CD14-positive monocyte (primary cell): ENCODE measurements around the gene NT5C3B. TPM values are rescaled to one million over a fixed set of nuclear protein-coding genes. Genes with fewer than 3 reads are reported as not detected.
"Not testable (repeated sequence)": the region's sequence is repeated elsewhere in the genome, so short reads cannot be mapped to it uniquely, and the experiment has no call there.

Experiments
- DNase-seq, 3 donors: peaks; one replicate each; pipeline ENCODE4 v3.0.0-alpha.2; 2011 to 2022
- H2AFZ ChIP-seq: 2 replicates; pipeline ENCODE4 v1.6.0; 2012; ENCODE audit warnings: mild to moderate bottlenecking, low read depth, low read length, inconsistent platforms; ENCODE audit not compliant: insufficient read depth, poor library complexity, severe bottlenecking
- H3K27ac ChIP-seq, 2 donors: 1 replicate in 1 of 2; 2 replicates in 1 of 2; pipeline ENCODE4 v1.5.1; 2012 to 2013; ENCODE audit warnings: low read length in 2 of 2, control low read depth in 1 of 2, inconsistent platforms in 1 of 2, low read depth in 1 of 2, mild to moderate bottlenecking in 1 of 2
- H3K27me3 ChIP-seq, 2 donors: one replicate each; pipeline versions ENCODE4 v1.6.0 to v1.6.1; 2011 to 2013; ENCODE audit warnings: low read length in 2 of 2; ENCODE audit not compliant: control insufficient read depth in 2 of 2, insufficient read depth in 2 of 2
- H3K36me3 ChIP-seq, 2 donors: replicated peaks in 1 of 2; 1 replicate in 1 of 2; 2 replicates in 1 of 2; pipeline versions ENCODE4 v1.5.1 to v1.6.1; 2012 to 2013; ENCODE audit warnings: low read length in 2 of 2, control low read depth in 1 of 2, inconsistent platforms in 1 of 2, mild to moderate bottlenecking in 1 of 2; ENCODE audit not compliant: insufficient read depth in 2 of 2, control insufficient read depth in 1 of 2
- H3K4me1 ChIP-seq, 2 donors: 1 replicate in 1 of 2; 2 replicates in 1 of 2; pipeline versions ENCODE4 v1.5.1 to v1.6.1; 2012 to 2013; ENCODE audit warnings: low read length in 2 of 2, control low read depth in 1 of 2, inconsistent platforms in 1 of 2, mild to moderate bottlenecking in 1 of 2, moderate library complexity in 1 of 2; ENCODE audit not compliant: insufficient read depth in 2 of 2, control insufficient read depth in 1 of 2
- H3K4me2 ChIP-seq: replicated peaks from 2 replicates; pipeline ENCODE3; 2012; ENCODE audit warnings: low read length, moderate library complexity, mild to moderate bottlenecking; ENCODE audit not compliant: poor library complexity, severe bottlenecking; ENCODE audit errors: extremely low read depth
- H3K4me3 ChIP-seq, 3 experiments: fragments of 200-600 bp in 1 of 3; sonication (generic) in 1 of 3; replicated peaks in 1 of 3; 1 replicate in 2 of 3; 2 replicates in 1 of 3; pipeline ENCODE4 v1.5.1; 2011 to 2013; ENCODE audit warnings: low read length in 3 of 3, mild to moderate bottlenecking in 3 of 3, control low read depth in 2 of 3, low read depth in 2 of 3, inconsistent platforms in 1 of 3, moderate library complexity in 1 of 3
- H3K79me2 ChIP-seq: 2 replicates; pipeline ENCODE4 v1.6.0; 2012; ENCODE audit warnings: mild to moderate bottlenecking, control low read depth, inconsistent platforms, low read length, moderate library complexity; ENCODE audit not compliant: insufficient read depth
- H3K9ac ChIP-seq: 2 replicates; pipeline ENCODE4 v1.6.0; 2017; ENCODE audit warnings: low read length, mild to moderate bottlenecking; ENCODE audit not compliant: insufficient read depth, poor library complexity, severe bottlenecking
- H3K9me3 ChIP-seq, 2 donors: replicated peaks in 1 of 2; 1 replicate in 1 of 2; 2 replicates in 1 of 2; pipeline versions ENCODE4 v1.5.1 to v1.6.1; 2012 to 2013; ENCODE audit warnings: low read length in 2 of 2, control low read depth in 1 of 2; ENCODE audit not compliant: control insufficient read depth in 1 of 2, insufficient read depth in 1 of 2
- H4K20me1 ChIP-seq: 2 replicates; pipeline ENCODE4 v1.6.0; 2012; ENCODE audit warnings: mild to moderate bottlenecking, low read length, control low read depth, moderate library complexity; ENCODE audit not compliant: insufficient read depth
- H3K27ac Mint-ChIP-seq, 7 donors: one replicate each; pipeline ENCODE4 v1.8.0; 2020; ENCODE audit warnings: mild to moderate bottlenecking in 7 of 7, mixed read lengths in 7 of 7, moderate library complexity in 6 of 7, inconsistent platforms in 2 of 7
- H3K27me3 Mint-ChIP-seq, 3 donors: one replicate each; pipeline ENCODE4 v1.8.0; 2021 to 2022; ENCODE audit warnings: low read depth in 3 of 3, mild to moderate bottlenecking in 3 of 3, mixed read lengths in 3 of 3, moderate library complexity in 3 of 3, inconsistent platforms in 1 of 3
- H3K36me3 Mint-ChIP-seq, 2 donors: one replicate each; pipeline ENCODE4 v1.8.0; 2020; ENCODE audit warnings: mixed read lengths in 2 of 2, inconsistent platforms in 1 of 2, mild to moderate bottlenecking in 1 of 2
- H3K4me1 Mint-ChIP-seq: one replicate; pipeline ENCODE4 v1.8.0; 2020; ENCODE audit warnings: mild to moderate bottlenecking, mixed read lengths
- H3K4me3 Mint-ChIP-seq, 2 donors: one replicate each; pipeline ENCODE4 v1.8.0; 2020; ENCODE audit warnings: mild to moderate bottlenecking in 2 of 2, mixed read lengths in 2 of 2, moderate library complexity in 1 of 2
- H3K9me3 Mint-ChIP-seq, 7 donors: one replicate each; pipeline ENCODE4 v1.8.0; 2020 to 2022; ENCODE audit warnings: mixed read lengths in 7 of 7, mild to moderate bottlenecking in 6 of 7, moderate library complexity in 6 of 7, inconsistent platforms in 2 of 7
- CTCF ChIP-seq: fragments of 200-600 bp; IDR thresholded peaks from one replicate; pipeline ENCODE4 v1.8.0; 2022; ENCODE audit warnings: antibody characterized with exemption, mild to moderate bottlenecking
- WGBS: methylation state at CpG from one replicate; pipeline ENCODE4 v1.1.5; 2013; ENCODE audit warnings: missing lambda C conversion rate; ENCODE audit not compliant: insufficient coverage; 5-methylcytosine and 5-hydroxymethylcytosine counted together
- intact Hi-C, 2 donors: fragments of 100-400 bp; cut with micrococcal nuclease; formaldehyde crosslinking; loops; one replicate each; pipeline versions ENCODE4 v1.15.0 to v1.15.1; 2023
- polyA plus RNA-seq, 3 donors: library from polyadenylated mRNA; depleted of rRNA in 1 of 3; unstranded in 2 of 3; stranded (reverse) in 1 of 3; fragments of 300-500 nt in 2 of 3; fragments of >200 nt in 1 of 3; fragmentation: Illumina TruSeq in 2 of 3; gene quantifications; 1 replicate in 2 of 3; 2 replicates in 1 of 3; pipeline ENCODE4 v1.2.3, GENCODE V29; 2012 to 2021

NT5C3B gene
- polyA plus RNA-seq, 3 donors: 11.5 to 14.2 (median 13.5) TPM

- DNase-seq: no peak
- intact Hi-C loops: no loop called here
- Histone ChIP-seq H3K9me3 (no peaks in the 10 kb centered on the region), H2AFZ (no peak overlapping the region), H3K36me3 (no peaks in the 10 kb centered on the region), H3K4me1 (peaks cover 18 to 24% of the 10 kb centered on the region in 2 donors), H4K20me1 (peaks cover 50% of the 10 kb centered on the region), H3K9ac (no peak overlapping the region), H3K4me2 (no peak overlapping the region), H3K79me2 (peaks cover 79% of the 10 kb centered on the region), H3K27me3 (no peaks in the 10 kb centered on the region), H3K4me3 (no peak overlapping the region), H3K27ac (no peak overlapping the region)
- H3K27ac Mint-ChIP-seq: no peak overlapping the region
- TF ChIP-seq CTCF: no peak
- H3K27me3 Mint-ChIP-seq: peaks cover 0 to 2% (median 0%) of the 10 kb centered on the region in 3 donors
- peaks cover 0 to 6% of the 10 kb centered on the region in 2 donors for H3K36me3 Mint-ChIP-seq
- no peak overlapping the region for H3K4me3 Mint-ChIP-seq
- peaks cover 12% of the 10 kb centered on the region for H3K4me1 Mint-ChIP-seq
- WGBS: 100% methylated on average over 1 of the region's 3 CpGs
- no peaks in the 10 kb centered on the region for H3K9me3 Mint-ChIP-seq
Measured at GRCh38 chr17:41860254-41860931, 24.4 kb upstream of the NT5C3B start.

GRCh38 chr17:41851382-41851781 is 15.3 kb upstream of the NT5C3B start:
- H3K9me3 ChIP-seq, H3K9ac ChIP-seq, H3K27me3 Mint-ChIP-seq, H3K27me3 ChIP-seq, H3K27ac ChIP-seq, DNase-seq, H3K27ac Mint-ChIP-seq, H3K4me3 Mint-ChIP-seq, H3K4me3 ChIP-seq, H2AFZ ChIP-seq, H3K4me1 ChIP-seq, intact Hi-C loops, H3K4me2 ChIP-seq, H3K9me3 Mint-ChIP-seq: not testable (repeated sequence)
- Histone ChIP-seq H3K79me2 (peaks cover 37% of the 10 kb centered on the region), H3K36me3 (peaks cover 25 to 63% of the 10 kb centered on the region in 2 donors), H4K20me1 (peaks cover 27% of the 10 kb centered on the region)
- peaks cover 39 to 54% of the 10 kb centered on the region in 2 donors for H3K36me3 Mint-ChIP-seq
- 100% methylated on average over 1 of the region's 14 CpGs for WGBS
- peaks cover 12% of the 10 kb centered on the region for H3K4me1 Mint-ChIP-seq
